Activated naive CD4-positive, alpha-beta T cell treated with anti-CD3 and anti-CD28 coated beads, Interleukin-2, amount 50 U/mL, for 16 hours (primary cell): ENCODE results near the gene SLC22A31.

Source experiments
- DNase-seq: peaks from one replicate; pipeline ENCODE4 v3.0.0-alpha.2; 2020

SLC22A31 gene

DNA sequence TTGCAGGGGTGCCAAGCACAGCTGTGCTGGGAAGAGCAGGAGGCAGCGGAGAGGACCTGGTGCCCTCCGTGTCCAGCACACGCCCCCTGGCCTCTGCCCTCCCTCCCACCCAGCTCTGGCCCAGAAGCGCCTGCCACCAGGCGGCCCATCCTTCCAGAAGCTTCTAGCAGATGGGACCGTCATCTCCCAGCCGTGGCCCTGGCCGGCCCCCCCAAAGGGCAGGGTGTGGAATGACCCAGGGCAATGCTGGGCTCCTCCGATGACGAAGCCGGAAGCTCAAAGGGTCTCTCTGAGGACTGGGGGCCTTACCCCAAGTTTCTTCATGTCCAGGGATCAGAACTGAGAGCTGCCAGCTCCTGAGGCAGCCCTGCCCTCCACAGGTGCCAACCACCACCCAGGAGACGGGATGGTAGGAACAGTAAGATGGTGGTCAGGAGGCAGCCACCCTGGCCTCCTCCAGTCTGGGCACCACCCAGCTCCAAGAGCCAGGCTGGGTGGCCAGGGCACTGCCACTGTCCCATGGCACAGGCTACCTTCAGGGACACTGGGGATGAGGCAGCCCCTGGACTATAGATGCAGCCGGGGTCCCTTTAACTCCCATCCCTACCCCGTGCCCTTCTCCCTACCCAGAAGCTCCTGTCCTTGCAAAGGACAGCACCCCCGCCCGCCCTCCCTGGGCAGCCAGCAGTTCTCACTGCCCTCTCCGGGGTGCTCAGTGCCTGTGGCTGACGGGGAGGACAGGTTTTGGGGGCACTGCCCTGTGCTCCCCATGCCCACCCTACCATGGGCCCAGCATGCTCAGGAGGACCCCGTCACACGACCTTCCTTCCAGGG, 35.3 kb downstream of the SLC22A31 start:
- DNase-seq: no peak

DNA sequence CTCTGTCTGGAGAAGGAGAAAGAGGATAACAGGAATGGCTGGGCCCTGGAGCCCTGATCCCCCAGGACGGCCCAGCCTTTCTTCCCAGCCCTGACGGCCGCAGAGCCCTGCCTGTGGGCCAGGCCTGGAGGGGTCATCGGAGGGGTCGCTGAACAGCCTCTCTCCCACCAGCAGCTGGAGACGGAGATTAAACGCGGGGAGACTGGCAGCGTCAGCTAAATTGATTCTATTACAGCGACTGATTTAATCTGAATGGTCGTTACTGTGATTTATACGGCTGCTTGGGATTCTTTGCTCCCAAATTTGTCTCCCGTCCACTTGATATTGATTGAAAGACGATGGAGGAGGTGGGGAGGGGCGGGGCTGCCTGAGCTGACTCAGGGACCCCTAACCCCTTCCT, 35.9 kb downstream of the SLC22A31 start:
- no peak for DNase-seq

DNA sequence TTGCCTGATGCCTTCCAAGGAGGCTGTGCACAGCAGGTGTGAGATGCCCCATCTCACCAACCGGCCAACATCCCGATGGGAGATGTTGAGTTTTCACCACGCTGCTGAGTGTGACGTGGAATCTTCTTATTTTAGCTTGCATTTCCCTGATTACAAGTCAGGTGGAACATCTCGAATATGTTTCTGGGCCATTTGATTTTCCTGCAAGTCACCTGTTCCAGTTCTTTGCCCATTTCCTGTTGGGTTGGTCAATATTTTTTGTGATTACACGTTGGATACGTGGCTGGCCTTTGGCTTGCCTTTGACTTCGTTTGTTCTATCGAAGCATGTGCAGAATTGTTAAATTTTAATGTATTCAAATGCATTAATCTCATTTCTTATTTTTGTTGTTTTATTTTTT, 37.0 kb downstream of the SLC22A31 start:
- no peak for DNase-seq

DNA sequence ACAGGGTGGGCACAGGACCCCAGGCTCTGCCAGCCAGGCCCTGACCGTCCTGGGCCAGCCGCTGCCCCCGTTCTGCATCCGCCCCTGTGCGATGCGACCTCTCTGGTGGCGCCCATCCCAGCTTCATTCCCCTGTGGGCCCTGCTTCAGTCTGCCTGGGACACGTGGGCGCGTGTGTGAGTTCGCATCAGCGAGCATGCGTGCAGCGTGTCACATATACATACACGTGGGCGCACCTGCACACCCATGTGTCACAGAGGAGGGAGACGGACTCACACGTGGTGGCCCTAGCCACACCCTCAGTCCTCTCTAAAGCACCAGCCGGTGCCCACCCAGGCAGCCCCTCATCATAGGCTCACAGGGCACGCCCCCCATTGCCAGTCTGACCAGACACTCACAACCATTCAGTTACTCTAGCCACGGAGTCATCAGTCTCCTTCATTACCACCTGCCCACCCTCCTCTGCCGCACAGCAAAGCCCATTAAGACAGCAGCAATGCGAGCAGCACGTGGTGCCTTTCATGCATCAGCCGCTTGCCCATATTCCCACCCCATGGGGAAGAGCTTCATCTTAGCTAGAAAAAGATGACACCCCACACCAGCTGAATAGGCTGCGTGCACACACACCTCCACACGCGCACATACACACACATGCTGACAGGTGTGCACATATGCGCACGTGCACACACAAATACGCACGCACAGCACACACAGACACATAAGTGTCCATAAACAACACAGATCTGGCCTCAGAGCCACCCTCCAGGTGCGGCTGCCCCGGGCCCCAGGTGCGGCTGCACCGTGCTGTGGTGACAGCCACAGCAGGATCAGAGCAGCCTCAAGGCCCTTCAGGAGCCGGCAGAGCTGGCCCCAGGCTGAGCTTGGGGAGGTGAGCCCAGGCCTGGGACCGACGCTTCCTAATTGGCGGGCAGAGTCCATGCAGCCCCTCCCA, 38.3 kb downstream of the SLC22A31 start:
- no peak for DNase-seq

DNA sequence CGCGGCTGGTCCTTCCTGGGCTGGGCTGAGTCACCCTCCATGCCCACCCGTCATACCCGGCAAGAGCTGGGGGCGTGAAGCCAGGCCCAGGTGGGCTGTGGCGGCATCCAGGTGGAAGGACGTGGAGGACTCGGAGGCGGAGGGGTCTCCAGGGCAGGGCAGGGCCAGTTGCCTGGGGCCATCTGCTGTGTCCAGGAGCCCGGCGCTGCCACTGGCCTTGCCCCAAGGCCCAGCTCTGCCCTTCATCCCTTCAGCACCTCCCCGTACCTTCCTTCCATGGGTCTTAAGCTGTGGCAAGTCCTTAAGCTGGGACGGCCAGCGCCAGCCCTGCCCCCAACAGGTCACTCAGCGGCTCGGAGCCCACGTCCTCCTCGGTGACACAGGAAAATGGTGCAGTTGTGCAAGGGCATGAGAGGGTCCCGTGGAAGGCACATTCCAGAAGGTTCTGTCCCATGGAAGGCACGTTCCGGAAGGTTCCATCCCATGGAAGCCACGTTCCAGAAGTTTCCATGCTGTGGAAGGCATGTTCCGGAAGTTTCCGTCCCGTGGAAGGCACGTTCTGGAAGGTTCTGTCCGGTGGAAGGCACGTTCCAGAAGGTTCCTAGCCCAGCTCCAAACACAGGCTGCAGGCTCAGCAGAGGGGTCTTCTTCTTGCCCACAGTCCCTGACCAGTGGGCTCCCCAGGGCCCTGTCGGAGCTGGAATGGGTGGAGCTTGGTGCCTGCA, 39.2 kb downstream of the SLC22A31 start:
- no peak for DNase-seq

DNA sequence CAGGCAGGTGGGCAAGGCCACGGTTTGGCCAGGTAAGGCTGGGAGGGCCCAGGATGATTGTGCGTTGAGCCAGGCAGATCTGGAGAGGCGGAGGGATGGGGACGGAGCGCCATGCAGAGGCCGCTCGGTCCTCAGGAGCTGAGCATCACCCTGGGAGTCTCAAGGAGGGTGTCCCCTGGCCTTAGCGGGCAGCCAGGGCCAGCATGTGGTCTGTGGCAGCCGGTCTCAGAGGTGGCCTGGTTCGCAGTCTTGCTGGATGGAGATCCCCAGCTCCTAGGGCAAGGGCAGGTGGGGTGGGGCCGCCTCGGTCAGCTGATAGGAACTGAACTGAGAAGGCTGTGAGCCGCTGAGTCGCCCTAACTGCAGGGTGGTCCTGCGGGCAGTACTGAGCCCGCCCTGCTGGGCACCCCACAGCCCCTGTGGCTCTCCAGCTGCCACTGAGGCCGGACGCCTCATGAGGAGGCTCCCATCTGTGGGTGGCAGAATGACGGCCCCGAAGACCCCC, 40.4 kb downstream of the SLC22A31 start:
- no peak for DNase-seq

DNA sequence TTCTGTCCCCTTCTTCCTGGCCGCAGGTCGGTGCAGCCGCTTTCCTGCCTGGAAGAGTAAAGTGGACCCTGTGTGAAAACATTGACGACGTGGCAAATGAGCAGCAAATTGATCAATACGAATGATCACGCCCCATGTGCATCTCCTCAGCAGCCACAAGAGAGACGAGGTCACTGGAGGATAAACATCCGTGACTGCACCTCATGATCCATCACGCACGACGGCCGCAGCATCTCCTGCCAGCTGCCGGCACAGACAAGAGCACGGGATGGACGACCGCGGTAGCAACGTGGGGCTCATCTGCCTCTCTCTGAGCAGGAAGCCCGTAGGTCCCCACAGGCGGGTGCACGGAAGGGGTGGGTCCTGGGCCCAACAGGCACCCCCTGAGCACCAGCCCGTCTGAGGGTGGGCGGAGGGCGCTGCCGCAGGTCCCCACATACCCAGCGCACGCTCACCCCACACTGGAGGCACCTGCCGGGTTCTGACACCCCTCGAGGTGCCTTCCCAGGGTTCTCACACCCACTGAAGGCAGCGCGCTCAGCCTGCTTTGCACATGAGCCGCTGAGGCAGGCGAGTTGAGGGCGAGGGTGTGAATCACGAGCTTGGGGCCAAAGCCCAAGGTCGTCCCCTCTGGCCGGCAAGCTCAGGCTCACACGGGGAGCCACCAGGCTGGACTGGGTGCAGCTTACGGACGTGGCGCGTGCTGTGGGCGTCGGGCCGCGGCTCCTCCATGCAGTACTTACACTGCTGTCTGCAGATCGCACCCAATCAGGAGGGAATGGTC, 41.1 kb downstream of the SLC22A31 start:
- DNase-seq: no peak

DNA sequence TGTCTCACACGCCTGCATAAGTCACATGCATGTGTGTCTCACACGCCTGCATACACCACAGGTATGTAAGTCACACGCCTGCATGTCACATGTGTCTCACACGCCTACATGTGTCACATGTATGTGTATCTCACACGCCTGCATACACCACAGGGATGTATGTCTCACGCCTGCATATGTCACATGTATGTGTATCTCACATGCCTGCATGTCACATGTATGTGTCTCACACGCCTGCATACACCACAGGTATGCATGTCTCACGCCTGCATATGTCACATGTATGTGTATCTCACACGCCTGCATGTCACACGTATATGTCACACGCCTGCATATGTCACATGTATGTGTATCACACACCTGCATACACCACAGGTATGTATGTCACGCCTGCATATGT, 42.6 kb downstream of the SLC22A31 start:
- DNase-seq: no peak

DNA sequence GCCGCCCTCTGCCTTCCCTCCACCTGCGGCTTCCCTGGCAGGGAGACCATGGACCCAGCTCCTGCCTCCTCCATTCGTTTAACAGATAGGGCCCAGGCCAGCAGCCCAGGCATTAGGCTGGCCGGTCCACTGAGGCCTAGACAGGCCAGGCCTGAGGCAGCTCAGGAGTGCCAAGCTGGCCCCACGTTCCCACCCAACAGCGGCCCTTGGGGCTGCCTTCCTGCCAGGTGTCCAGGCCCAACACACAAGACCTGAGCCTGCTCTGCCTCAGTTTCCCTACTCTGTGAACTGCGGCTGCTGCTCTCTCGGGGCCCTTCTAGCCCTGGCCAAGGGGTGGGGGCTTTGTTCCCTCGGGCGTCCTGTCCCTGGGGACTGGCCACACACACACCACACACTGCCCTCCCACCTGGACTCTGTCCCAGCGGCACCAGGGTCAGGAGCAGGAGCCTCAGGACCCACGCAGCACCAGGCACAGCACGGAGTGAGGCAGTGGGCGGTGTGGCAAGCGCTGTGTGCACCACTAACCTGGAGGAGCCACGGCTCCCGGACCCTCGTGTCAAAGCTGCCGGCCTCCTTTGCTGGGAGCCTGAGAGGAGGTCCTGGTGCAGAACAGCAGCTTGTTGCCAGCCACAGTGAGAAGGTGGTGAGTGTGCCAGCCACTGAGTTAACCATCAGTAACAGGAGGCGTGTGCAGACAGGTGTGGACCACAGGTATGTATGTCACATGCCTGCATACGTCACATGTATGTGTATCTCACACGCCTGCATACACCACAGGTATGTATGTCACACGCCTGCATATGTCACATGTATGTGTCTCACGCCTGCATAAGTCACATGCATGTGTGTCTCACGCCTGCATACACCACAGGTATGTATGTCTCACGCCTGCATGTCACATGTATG, 43.3 kb downstream of the SLC22A31 start:
- no peak for DNase-seq

DNA sequence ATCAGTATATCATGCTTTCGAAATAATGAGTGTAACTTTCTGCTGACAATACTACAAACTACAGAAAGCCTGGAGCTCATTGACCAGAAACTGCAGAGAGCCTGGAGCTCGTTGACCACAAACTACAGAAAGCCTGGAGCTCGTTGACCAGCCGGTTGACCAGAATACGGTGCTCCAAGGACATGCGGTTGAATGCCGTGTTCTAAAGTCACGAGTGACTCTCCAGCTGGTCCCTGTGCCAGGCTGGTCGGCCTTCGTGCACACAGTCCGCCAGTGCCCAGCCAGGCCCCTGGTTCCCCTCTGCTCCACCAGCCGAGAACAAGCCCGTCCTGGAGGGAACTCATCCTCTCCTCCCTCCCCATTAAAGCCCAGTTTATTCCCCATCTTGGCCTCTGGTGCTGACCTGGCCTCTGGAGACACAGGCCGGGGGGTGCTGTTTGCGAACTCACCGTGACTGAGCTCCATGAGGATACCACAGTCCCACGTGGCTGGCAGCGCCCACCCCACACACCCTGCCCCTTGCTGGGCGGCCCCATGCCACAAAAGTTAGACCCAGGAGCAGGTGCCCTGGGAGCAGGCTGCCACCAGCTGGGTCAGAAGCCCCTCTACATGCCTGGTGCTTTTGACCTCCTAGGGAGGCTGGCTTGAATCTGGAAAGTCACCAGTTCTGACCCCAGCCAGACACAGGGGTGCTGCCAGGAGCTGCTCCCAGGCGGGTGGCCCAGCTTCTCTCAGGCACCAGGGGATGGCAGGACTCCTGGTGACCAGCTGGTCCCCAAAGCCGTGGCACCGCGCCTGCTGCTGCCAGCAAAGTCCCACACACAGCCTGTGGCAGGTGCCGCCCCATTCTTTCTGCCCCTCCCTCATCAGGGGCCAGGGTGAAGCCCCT, 44.2 kb downstream of the SLC22A31 start:
- DNase-seq: no peak

DNA sequence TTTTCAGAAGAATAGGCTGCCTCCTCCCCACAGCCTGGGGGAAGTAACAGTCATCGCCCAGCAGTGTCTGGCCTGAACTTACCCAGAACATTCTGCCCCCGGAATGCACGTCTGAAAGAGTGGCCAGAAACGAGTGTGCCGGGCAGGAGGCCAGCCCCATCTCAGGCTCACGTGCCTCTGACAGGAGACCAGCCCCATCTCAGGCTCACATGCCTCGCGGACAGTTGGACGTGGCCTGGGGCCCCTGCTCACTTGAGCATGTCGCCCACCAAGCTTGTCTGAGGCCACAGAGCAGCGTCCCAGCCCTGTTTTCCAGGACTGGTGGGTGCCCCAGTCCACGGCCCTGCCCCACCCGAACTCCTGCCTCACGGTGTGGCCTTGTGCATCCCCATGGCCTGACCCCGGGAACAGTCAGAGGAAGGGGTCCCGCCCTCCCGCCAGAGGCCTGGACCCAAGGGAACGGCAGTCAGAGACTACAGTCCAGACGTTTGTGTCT, 45.1 kb downstream of the SLC22A31 start:
- DNase-seq: no peak

DNA sequence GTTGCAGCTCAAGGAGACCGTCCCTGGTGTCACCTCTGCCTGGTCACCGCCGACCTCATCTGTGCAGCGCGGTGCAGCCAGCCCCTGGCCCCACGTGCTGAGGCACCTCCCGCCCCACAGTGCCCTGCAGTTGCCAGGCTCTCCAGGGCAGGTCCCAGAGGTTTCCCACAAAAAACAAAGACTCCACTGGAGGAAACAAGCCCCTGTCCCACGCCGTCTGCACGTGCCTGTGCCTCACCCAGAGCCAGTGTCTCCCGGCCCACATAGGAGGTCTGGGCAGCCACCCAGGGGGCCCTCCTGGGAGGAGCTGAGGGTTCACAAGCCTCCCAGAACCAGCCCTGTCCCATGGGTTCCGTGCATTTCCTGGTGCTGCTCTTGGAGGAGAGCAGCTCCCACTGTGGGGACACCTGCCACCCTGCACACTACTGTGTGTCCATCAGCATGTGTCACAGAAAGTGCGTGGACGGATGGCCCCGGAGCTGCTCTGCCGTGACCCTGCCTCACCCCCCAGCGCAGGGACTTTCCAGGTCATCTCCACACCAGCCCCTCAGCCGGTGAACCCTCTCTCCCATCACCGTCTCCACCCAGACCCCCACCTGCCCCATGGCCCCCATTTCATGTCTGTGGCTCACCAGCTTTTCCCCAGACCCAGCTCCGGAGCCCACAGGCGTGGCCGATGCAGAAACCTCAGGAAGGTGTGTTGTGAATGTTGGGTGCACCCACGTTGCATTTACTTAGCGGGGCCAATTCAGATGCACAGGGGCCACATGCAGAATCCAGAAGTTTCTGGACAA, 45.8 kb downstream of the SLC22A31 start:
- DNase-seq: no peak

DNA sequence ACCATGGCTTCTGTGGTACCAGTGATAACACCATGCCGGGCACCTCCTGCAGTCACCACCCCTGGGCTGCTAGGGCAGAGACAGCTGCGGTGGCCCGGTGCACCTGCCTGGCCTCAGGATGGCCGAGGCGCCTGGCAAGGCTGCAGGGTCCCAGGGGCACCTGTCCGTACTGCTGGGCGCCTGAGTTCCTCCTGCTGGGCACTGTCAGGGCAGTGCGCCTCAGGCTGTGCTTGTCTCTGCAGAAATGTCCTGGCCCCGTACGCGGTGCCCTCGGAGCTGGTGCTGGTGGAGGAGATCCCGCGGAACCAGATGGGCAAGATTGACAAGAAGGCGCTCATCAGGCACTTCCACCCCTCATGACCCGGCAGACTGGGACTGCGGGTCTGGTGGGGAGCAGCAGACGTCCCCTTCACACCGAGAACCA, 46.5 kb downstream of the SLC22A31 start:
- DNase-seq: no peak

DNA sequence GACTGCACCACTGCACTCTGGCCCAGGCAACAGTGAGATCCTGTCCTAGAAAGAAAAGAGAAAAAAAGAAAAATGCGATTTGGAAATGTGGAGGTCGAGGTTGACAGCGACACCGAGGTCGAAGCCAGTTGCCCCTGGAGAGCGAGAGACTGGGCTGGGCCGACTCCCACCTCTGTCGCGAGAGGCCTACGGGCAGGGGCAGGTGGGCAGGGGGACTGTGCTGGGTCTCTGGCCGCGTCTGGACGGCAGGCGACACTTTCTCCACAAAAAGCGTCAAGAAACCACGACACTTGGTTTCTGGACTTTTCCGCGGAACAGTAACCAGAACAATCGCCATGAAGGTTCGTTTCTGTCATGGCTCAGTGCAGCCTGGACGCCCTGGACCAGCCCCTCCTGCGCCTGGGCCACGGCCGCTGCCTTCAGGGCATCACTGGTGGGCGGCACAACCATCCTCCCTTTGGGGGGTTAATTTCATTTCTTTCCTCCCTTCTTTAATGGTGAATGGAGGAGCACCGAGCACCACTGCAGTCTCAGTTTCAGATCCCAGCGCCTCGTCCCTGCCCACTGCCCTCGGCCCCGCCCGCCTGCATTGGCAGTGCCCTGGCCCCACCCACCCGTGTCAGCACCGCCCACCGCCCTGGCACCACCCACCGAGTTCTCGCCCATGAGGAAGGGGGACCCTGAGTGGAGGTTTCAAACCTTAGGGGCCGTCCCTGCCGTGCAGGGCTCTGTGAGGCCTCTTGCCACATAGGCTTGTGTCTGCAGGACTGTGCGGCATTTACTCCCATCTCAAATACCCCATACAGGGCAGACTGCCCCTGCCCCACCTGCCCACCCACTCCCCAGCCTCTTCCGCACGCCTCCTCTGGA, 47.3 kb downstream of the SLC22A31 start:
- no peak for DNase-seq

DNA sequence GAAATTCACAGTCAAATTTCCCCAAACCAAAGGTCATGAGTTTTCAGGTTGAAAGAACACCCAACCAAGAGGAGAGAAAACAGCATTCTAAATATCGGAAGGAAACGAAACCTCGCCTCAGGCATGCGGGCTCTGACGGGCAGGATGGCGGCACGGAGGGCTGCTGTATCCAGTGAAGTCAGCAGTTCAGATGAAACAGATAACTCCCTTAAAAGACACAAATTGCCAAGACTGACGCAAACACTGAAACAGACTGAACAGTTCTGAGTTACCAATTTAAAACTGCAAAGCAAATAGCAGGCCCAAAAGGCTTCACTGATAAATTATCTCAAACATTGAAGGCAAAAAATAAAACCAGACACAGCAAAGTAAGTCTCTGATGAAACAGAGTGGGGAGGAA, 49.4 kb downstream of the SLC22A31 start:
- no peak for DNase-seq

DNA sequence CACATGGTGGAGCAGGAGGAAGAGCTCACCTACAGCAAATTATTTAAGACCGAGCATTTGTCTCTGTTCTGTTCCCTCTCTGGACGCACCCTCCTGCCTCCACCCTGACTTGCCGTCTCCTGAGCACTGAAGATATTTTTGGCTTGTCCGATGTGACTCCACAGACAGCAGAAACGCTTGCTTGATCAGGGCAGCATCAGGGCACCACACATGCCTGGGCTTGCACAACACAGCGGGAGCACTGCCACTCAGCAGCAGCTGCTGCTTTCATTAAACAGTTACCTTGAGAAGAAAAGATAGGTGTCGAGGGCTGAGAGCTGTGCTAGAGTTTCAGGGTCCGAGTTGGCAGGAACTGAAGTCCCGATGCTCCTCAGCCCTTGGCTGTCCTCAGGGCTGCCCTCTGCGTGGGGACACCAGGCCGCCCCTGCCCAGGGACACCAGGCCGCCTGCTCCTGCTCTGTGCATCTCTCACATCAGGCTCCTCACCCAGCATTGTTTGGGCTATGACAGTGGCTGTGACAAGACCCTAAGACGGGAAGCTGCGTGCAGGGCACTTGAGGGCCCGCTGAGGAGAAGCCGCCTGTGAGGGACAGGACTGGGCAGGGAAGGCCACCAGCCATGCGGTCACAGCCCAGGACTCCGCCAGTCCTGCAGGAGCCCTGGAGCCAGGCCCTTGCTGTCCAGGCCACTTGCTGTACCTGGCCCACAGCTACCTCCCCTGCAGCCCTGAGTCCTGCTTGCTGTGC, 50.1 kb downstream of the SLC22A31 start:
- no peak for DNase-seq

DNA sequence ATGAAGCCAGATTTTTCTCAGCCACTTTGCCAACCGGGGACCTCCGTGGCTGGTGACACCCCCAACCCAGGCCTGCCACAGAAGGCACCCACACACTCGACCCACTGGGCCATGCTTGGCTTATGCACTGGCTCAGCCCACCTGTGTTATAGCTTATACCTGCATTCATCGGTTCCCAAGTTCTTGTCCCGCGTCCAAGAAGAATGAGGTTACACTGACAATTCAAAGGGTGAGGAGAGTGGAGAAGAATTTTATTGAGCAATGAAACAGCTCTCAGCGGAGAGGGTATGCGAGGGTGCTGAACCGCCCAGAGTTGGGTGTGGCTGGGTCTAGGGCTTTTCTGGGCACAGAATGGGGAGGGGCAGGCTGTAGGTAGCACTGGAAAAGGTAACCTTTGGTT, 51.0 kb downstream of the SLC22A31 start:
- no peak for DNase-seq
